DOHH2 (cell line): Measurements from ENCODE around the gene RIPK3.

Experiments used
- H3F3A ChIP-seq: fragments of 200-600 bp; sonication (generic), shearing (Covaris generic); 2 replicates; pipeline ENCODE4 v1.6.0; 2016; ENCODE audit warnings: antibody characterized with exemption, mild to moderate bottlenecking; ENCODE audit not compliant: control insufficient read depth, insufficient read depth
- H3K27ac ChIP-seq: fragments of 200-600 bp; sonication (generic); 2 replicates; pipeline ENCODE4 v1.5.1; 2014; ENCODE audit warnings: low read depth, mild to moderate bottlenecking, low read length, moderate library complexity
- H3K27me3 ChIP-seq: fragments of 200-600 bp; sonication (generic); 2 replicates; pipeline ENCODE4 v1.6.1; 2014; ENCODE audit warnings: mild to moderate bottlenecking, low read length, mixed read lengths; ENCODE audit not compliant: control insufficient read depth
- H3K36me3 ChIP-seq: fragments of 200-600 bp; sonication (generic); 2 replicates; pipeline ENCODE4 v1.6.1; 2014; ENCODE audit warnings: mild to moderate bottlenecking, low read length, moderate library complexity, mixed read lengths; ENCODE audit not compliant: control insufficient read depth
- H3K4me1 ChIP-seq: fragments of 200-600 bp; sonication (generic); 2 replicates; pipeline ENCODE4 v1.6.1; 2014; ENCODE audit warnings: mild to moderate bottlenecking, low read length, mixed read lengths; ENCODE audit not compliant: control insufficient read depth
- H3K4me2 ChIP-seq: fragments of 200-600 bp; sonication (generic); 2 replicates; pipeline ENCODE4 v1.6.0; 2014; ENCODE audit warnings: mild to moderate bottlenecking, low read length, moderate library complexity
- H3K4me3 ChIP-seq: fragments of 200-600 bp; sonication (generic); 2 replicates; pipeline ENCODE4 v1.5.1; 2014; ENCODE audit warnings: mild to moderate bottlenecking, low read length, mixed read lengths
- H3K79me2 ChIP-seq: fragments of 200-600 bp; sonication (generic); 2 replicates; pipeline ENCODE4 v1.6.1; 2014; ENCODE audit warnings: mild to moderate bottlenecking, low read length, mixed read lengths; ENCODE audit not compliant: control insufficient read depth
- H3K9me2 ChIP-seq: fragments of 200-600 bp; sonication (generic); replicated peaks from 2 replicates; pipeline ENCODE4 v1.6.1; 2014; ENCODE audit warnings: mild to moderate bottlenecking, low read length, mixed read lengths; ENCODE audit not compliant: control insufficient read depth
- H3K9me3 ChIP-seq: fragments of 200-600 bp; sonication (generic); 2 replicates; pipeline ENCODE4 v1.6.1; 2014; ENCODE audit warnings: antibody characterized with exemption, low read length, mixed read lengths; ENCODE audit not compliant: control insufficient read depth, insufficient read depth
- H4K20me1 ChIP-seq: fragments of 200-600 bp; sonication (generic); 2 replicates; pipeline ENCODE4 v1.6.0; 2014; ENCODE audit warnings: low read depth, mild to moderate bottlenecking, antibody characterized with exemption, low read length, moderate library complexity; ENCODE audit not compliant: control insufficient read depth, insufficient read depth
- EZH2phosphoT487 ChIP-seq: fragments of 200-600 bp; sonication (generic); IDR thresholded peaks from 2 replicates; pipeline ENCODE4 v1.6.1; 2017; ENCODE audit warnings: borderline replicate concordance, mild to moderate bottlenecking, antibody characterized with exemption, low read length, moderate library complexity, mixed read lengths
- TF ChIP-seq, protein P1 (sequence below): fragments of 200-600 bp; sonication (generic); IDR thresholded peaks from one replicate; pipeline ENCODE4 v1.5.1; 2014; ENCODE audit warnings: antibody characterized with exemption, mild to moderate bottlenecking, low read depth, low read length; ENCODE audit not compliant: poor library complexity, severe bottlenecking

RIPK3 gene

DNA sequence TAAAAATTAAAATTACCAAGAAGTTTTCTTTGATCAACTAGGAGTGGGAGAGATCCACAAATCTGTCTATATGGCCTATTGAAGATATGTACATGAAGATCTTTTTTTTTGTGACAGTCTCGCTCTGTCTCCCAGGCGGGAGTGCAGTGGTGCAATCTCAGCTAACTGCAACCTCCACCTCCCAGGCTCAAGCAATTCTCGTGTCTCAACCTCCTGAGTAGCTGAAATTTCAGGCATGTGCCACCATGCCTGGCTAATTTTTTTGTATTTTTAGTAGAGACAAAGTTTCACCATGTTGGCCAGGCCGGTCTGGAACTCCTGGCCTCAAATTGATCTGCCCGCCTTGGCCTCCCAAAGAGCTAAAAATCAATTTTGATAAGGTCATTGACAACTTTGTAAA is 23.6 kb upstream of the RIPK3 start:
- no peak overlapping the region for H3K4me2 ChIP-seq
- H3K9me2 ChIP-seq: no peaks in the 10 kb centered on the region
- H3K79me2 ChIP-seq: peaks cover 4% of the 10 kb centered on the region
- H3F3A ChIP-seq: 0 out of 2 replicates have a peak, but pooled peaks cover 6% of the 10 kb centered on the region
- no peaks in the 10 kb centered on the region for H3K9me3 ChIP-seq
- H3K4me1 ChIP-seq: peaks cover 21% of the 10 kb centered on the region
- no peak overlapping the region for H3K27ac ChIP-seq
- H3K36me3 ChIP-seq: peaks cover 2% of the 10 kb centered on the region; the same call in 1 of the 2 replicates
- H3K4me3 ChIP-seq: no peak overlapping the region
- H3K27me3 ChIP-seq: no peaks in the 10 kb centered on the region
- TF ChIP-seq, protein P1, sequence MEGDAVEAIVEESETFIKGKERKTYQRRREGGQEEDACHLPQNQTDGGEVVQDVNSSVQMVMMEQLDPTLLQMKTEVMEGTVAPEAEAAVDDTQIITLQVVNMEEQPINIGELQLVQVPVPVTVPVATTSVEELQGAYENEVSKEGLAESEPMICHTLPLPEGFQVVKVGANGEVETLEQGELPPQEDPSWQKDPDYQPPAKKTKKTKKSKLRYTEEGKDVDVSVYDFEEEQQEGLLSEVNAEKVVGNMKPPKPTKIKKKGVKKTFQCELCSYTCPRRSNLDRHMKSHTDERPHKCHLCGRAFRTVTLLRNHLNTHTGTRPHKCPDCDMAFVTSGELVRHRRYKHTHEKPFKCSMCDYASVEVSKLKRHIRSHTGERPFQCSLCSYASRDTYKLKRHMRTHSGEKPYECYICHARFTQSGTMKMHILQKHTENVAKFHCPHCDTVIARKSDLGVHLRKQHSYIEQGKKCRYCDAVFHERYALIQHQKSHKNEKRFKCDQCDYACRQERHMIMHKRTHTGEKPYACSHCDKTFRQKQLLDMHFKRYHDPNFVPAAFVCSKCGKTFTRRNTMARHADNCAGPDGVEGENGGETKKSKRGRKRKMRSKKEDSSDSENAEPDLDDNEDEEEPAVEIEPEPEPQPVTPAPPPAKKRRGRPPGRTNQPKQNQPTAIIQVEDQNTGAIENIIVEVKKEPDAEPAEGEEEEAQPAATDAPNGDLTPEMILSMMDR: no peak
- TF ChIP-seq EZH2phosphoT487: no peak
- H4K20me1 ChIP-seq: no peaks in the 10 kb centered on the region

DNA sequence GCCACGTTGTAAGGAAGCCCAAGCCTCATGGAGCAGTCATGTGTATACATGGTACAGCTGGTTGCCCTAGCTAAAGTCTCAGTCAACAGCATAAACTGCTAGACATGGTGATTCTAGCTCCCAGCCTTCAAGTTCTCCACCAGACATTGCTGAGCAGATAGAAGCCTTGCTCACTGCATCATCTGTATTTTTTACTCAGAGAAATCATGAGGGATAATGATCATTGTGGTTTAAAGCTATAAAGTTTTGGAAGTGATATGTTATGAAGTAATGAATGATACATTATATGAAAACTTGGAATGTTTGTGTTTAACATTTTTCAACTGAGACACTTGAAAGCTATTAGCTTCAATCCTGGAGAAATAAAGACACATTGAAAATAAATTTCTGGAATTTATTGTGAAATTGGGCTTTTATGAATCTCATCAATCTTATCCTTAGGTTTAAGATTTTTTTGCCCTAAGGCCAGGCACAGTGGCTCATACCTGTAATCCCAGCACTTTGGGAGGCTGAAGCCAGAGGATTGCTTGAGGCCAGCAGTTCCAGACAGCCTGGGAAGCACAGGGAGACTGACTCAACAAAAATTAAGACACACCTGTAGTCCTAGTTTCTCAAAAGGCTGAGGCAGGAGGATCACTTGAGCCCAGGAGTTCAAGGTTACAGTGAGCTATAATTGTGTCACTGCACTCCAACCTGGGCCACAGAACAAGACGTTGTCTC is 22.6 kb upstream of the RIPK3 start:
- no peak overlapping the region for H3K27ac ChIP-seq
- H3K4me3 ChIP-seq: no peak overlapping the region
- no peaks in the 10 kb centered on the region for H3K27me3 ChIP-seq
- H3K9me2 ChIP-seq: no peaks in the 10 kb centered on the region
- H3K9me3 ChIP-seq: no peaks in the 10 kb centered on the region
- H3K79me2 ChIP-seq: no peaks in the 10 kb centered on the region; the same call in 1 of the 2 replicates
- no peak overlapping the region for H3K4me2 ChIP-seq
- TF ChIP-seq, protein P1: no peak
- TF ChIP-seq EZH2phosphoT487: no peak
- H3K36me3 ChIP-seq: no peaks in the 10 kb centered on the region
- no peaks in the 10 kb centered on the region for H4K20me1 ChIP-seq
- 0 out of 2 replicates have a peak, but pooled peaks cover 6% of the 10 kb centered on the region for H3F3A ChIP-seq
- H3K4me1 ChIP-seq: peaks cover 18% of the 10 kb centered on the region

DNA sequence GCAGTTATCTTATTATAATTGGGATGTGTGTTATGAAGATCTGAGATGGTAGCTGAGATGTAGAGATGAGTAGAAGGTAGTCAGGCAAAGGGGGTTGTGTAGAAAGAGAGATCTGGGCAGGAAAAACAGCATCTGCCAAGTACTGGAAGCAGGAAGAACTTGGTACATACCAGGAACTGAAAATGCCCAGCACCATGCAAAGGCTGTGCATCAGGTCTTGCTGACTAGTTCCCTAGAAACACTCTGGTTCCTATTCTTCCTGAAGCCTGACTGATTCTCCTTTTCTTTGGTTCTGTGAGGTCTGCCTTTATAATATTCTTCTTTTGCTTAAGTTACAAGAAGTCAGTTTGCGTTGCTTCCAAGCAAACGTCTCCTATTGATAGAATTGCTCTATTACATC is 21.5 kb upstream of the RIPK3 start:
- no peak overlapping the region for H3K4me2 ChIP-seq
- no peak overlapping the region for H3K27ac ChIP-seq
- H3K4me3 ChIP-seq: no peak overlapping the region

More for the DNA sequence above, 21.5 kb upstream of the RIPK3 start:
- Histone ChIP-seq H4K20me1 (no peaks in the 10 kb centered on the region), H3K36me3 (no peaks in the 10 kb centered on the region), H3K9me2 (no peaks in the 10 kb centered on the region), H3K4me1 (peaks cover 13% of the 10 kb centered on the region), H3K27me3 (no peaks in the 10 kb centered on the region), H3F3A (0 out of 2 replicates have a peak, but pooled peaks cover 5% of the 10 kb centered on the region), H3K79me2 (no peaks in the 10 kb centered on the region; the same call in 1 of the 2 replicates), H3K9me3 (no peaks in the 10 kb centered on the region)
- TF ChIP-seq, protein P1: no peak
- TF ChIP-seq EZH2phosphoT487: no peak
